PFSK-1 (cell line): ENCODE data around the gene RABGAP1L.

Experiments
- FOXP2 ChIP-seq: optimal IDR thresholded peaks from 2 replicates; pipeline ENCODE3; 2011; ENCODE audit warnings: borderline replicate concordance, control low read depth, inconsistent platforms; ENCODE audit not compliant: insufficient read depth; ENCODE audit errors: extremely low read length, extremely low read depth
- POLR2AphosphoS5 ChIP-seq: IDR thresholded peaks from 2 replicates; pipeline ENCODE4 v1.6.1; 2012; ENCODE audit warnings: low read depth, mild to moderate bottlenecking, control low read depth, low read length, moderate library complexity
- SIN3A ChIP-seq: IDR thresholded peaks from 2 replicates; pipeline ENCODE4 v1.6.1; 2012; ENCODE audit warnings: mild to moderate bottlenecking, low read length, moderate library complexity, borderline replicate concordance; ENCODE audit not compliant: insufficient read depth
- TAF1 ChIP-seq: IDR thresholded peaks from 2 replicates; pipeline ENCODE4 v1.6.1; 2012; ENCODE audit warnings: low read length, control low read depth, borderline replicate concordance; ENCODE audit not compliant: insufficient read depth
- TF ChIP-seq, protein P1 (sequence below), 2 experiments: IDR thresholded peaks; 2 replicates each; pipeline versions ENCODE4 v1.6.1 to v1.8.0; 2011 to 2012; ENCODE audit warnings: low read depth in 2 of 2, low read length in 2 of 2, control low read depth in 1 of 2, inconsistent platforms in 1 of 2, mild to moderate bottlenecking in 1 of 2, moderate library complexity in 1 of 2; ENCODE audit not compliant: insufficient read depth in 1 of 2

The RABGAP1L gene

DNA sequence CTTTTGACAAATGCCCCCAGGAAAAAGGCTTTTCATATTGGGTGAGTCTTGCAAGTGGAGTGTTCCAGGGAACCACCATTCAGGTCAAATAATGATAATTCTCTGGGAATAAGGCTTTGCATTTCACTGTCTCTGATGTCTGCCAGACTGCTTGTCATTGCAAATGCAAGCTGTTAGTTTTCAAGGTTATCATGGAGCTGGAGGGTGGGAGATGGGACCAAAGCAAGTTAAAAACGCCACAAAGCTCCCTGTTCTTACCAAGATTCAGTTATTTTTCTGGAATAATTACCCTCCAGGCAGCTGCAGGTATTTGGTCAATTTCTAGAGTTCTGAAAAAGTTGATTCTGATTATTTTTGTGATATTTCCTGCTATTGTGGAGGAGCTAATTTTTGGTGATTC lies 498.6 kb downstream of the RABGAP1L start:
- no peak for TF ChIP-seq TAF1
- TF ChIP-seq SIN3A, result no peak

DNA sequence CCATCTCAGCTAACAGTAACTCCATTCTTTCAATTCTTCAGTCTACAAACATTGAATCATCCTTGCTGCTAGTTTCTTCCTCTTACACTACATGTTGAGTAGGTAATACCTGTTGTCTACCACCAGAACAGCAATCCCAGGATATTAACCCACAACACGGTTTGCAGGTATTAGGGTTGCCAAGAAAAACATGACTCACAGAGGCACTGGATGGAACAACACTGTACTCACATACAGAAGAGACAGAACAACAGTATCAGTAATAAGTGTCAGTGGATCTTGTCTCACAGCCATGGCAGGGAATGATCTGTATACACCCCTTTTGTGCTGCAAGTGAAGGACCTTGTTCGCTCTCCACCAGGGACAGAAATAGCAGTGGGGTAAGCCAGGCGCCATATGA lies 500.5 kb downstream of the RABGAP1L start:
- TF ChIP-seq, protein P1, sequence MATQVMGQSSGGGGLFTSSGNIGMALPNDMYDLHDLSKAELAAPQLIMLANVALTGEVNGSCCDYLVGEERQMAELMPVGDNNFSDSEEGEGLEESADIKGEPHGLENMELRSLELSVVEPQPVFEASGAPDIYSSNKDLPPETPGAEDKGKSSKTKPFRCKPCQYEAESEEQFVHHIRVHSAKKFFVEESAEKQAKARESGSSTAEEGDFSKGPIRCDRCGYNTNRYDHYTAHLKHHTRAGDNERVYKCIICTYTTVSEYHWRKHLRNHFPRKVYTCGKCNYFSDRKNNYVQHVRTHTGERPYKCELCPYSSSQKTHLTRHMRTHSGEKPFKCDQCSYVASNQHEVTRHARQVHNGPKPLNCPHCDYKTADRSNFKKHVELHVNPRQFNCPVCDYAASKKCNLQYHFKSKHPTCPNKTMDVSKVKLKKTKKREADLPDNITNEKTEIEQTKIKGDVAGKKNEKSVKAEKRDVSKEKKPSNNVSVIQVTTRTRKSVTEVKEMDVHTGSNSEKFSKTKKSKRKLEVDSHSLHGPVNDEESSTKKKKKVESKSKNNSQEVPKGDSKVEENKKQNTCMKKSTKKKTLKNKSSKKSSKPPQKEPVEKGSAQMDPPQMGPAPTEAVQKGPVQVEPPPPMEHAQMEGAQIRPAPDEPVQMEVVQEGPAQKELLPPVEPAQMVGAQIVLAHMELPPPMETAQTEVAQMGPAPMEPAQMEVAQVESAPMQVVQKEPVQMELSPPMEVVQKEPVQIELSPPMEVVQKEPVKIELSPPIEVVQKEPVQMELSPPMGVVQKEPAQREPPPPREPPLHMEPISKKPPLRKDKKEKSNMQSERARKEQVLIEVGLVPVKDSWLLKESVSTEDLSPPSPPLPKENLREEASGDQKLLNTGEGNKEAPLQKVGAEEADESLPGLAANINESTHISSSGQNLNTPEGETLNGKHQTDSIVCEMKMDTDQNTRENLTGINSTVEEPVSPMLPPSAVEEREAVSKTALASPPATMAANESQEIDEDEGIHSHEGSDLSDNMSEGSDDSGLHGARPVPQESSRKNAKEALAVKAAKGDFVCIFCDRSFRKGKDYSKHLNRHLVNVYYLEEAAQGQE (IDR thresholded peaks at IDR 0.05; ENCODE audit: insufficient read depth in 1 of 2, low read depth in 2 of 2, low read length in 2 of 2), result no peak
- no peak for TF ChIP-seq TAF1
- TF ChIP-seq POLR2AphosphoS5, result no peak
- TF ChIP-seq FOXP2, result no peak
- no peak for TF ChIP-seq SIN3A

DNA sequence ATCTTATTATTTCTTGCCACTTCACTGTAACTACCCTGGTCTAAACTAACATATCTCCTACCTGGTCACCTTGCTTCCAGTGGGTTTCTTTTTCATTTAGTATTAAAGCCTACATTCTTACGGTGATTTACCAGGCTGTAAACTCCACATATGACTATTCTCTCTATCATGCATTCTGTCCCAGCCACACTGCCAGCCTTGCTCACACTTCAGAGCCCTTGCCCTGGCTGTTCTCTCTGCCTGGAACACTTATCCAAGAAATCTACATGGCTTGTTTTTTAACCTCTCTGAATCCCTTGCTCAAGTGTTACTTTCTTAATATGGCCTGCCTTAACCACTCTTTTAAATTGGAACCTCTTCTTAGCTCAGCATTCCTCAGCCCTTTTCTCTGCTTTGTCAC lies 501.2 kb downstream of the RABGAP1L start:
- TF ChIP-seq FOXP2 (no peak), POLR2AphosphoS5 (no peak), SIN3A (no peak), TAF1 (no peak)
- TF ChIP-seq, protein P1 (IDR thresholded peaks at IDR 0.05; ENCODE audit: insufficient read depth in 1 of 2, low read depth in 2 of 2, low read length in 2 of 2), result no peak

DNA sequence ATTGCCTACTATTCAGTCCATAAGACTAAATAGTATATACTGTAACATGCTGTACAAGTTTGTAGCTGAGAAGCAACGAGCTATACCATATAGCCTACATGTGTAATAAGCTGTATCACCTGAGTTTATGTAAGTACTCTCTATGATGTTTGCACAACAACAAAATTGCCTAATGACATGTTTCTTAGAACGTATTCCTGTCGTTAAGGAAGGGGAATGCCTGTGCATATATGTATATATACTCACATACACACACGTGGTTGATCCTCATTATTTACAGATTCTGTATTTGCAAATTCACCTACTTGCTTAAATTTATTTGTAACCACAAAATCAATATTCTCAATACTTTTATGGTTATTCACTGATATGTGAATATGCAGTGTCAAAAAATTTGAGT lies 504.0 kb downstream of the RABGAP1L start:
- TF ChIP-seq POLR2AphosphoS5, result no peak
- TF ChIP-seq, protein P1 (IDR thresholded peaks at IDR 0.05; ENCODE audit: insufficient read depth in 1 of 2, low read depth in 2 of 2, low read length in 2 of 2), result no peak
- no peak for TF ChIP-seq SIN3A
- no peak for TF ChIP-seq TAF1
- no peak for TF ChIP-seq FOXP2

DNA sequence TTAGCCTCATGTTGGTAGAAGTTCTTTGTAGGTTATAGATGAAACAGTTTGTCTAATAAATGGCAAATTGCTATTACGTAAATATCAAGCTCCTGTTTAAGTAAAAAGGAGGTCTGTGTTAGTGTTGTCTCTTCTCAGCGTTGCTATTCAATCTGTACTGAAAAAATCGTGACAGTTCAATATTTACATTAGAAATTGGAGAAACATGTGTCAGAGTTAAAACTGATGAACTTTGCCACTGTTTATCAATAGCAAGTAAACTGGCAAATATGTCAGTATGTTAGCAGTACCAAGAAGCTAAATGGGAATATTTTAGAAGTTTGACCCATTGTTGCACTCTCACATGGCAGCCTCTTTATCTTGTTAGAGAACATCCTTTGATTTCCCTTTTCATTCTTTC lies 506.9 kb downstream of the RABGAP1L start:
- TF ChIP-seq TAF1, result no peak
- TF ChIP-seq POLR2AphosphoS5, result no peak
- TF ChIP-seq, protein P1 (IDR thresholded peaks at IDR 0.05; ENCODE audit: insufficient read depth in 1 of 2, low read depth in 2 of 2, low read length in 2 of 2), result no peak
- no peak for TF ChIP-seq SIN3A
- TF ChIP-seq FOXP2, result no peak
